Measurements from ENCODE around the gene TRIO. TPM values are rescaled to one million over a fixed set of nuclear protein-coding genes. Genes with fewer than 3 reads are reported as not detected.
A peak's percentile ranks its signal among the peaks of the same experiment; 100 is the strongest.

TRIO gene
- total RNA-seq, 1 donor from 2014 or later, result 148 TPM

- TF ChIP-seq, protein P1, sequence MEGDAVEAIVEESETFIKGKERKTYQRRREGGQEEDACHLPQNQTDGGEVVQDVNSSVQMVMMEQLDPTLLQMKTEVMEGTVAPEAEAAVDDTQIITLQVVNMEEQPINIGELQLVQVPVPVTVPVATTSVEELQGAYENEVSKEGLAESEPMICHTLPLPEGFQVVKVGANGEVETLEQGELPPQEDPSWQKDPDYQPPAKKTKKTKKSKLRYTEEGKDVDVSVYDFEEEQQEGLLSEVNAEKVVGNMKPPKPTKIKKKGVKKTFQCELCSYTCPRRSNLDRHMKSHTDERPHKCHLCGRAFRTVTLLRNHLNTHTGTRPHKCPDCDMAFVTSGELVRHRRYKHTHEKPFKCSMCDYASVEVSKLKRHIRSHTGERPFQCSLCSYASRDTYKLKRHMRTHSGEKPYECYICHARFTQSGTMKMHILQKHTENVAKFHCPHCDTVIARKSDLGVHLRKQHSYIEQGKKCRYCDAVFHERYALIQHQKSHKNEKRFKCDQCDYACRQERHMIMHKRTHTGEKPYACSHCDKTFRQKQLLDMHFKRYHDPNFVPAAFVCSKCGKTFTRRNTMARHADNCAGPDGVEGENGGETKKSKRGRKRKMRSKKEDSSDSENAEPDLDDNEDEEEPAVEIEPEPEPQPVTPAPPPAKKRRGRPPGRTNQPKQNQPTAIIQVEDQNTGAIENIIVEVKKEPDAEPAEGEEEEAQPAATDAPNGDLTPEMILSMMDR (IDR thresholded peaks at IDR 0.05), result no peak
- H3K27me3 ChIP-seq, result no peaks in the 10 kb centered on the region
- peaks cover 16% of the 10 kb centered on the region for H3K36me3 ChIP-seq
- intact Hi-C loops (cut with DNase I), result no loop called here
- no peaks in the 10 kb centered on the region for H3K4me1 ChIP-seq
- H3K9me3 ChIP-seq, result no peaks in the 10 kb centered on the region
- no peak overlapping the region for H3K4me3 ChIP-seq
- DNase-seq (no peak), ATAC-seq (no peak)
- no peak overlapping the region for H3K27ac ChIP-seq
Observed at GRCh38 chr5:14322437-14323187, 179.5 kb downstream of the TRIO start.

GRCh38 chr5:14323466-14323865, 180.3 kb downstream of the TRIO start:
- Histone ChIP-seq H3K9me3 (no peaks in the 10 kb centered on the region), H3K4me3 (no peak overlapping the region), H3K36me3 (peaks cover 13% of the 10 kb centered on the region), H3K4me1 (no peaks in the 10 kb centered on the region), H3K27me3 (no peaks in the 10 kb centered on the region), H3K27ac (no peak overlapping the region)
- TF ChIP-seq, protein P1 (IDR thresholded peaks at IDR 0.05), result no peak
- DNase-seq (no peak), ATAC-seq (no peak)
- intact Hi-C loops (cut with DNase I), result no loop called here

DNA sequence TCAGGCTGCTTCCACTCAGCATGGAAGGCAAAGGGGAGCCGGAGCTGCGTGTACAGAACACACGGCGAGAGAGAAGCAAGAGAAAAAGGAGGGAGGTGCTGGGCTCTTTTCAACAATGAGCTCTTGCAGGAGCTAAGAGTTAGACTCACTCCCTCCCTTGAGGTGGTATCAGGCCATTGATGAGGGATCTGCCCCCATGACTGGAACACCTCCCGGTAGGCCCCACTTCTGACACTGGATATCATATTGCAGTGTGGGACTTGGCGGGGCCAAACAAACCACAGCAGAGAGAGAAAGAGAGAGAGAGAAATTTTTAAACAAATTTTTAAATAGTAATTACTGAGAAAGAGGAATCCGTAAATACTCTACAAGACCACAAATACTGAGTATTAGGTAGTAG, 182.2 kb downstream of the TRIO start:
- DNase-seq, result no peak
- Histone ChIP-seq H3K9me3 (no peaks in the 10 kb centered on the region), H3K27me3 (no peaks in the 10 kb centered on the region), H3K27ac (no peak overlapping the region), H3K4me3 (no peak overlapping the region), H3K36me3 (peaks cover 13% of the 10 kb centered on the region), H3K4me1 (no peaks in the 10 kb centered on the region)
- ATAC-seq, result no peak
- TF ChIP-seq, protein P1 (IDR thresholded peaks at IDR 0.05), result no peak
- intact Hi-C loops (cut with DNase I), result no loop called here

DNA sequence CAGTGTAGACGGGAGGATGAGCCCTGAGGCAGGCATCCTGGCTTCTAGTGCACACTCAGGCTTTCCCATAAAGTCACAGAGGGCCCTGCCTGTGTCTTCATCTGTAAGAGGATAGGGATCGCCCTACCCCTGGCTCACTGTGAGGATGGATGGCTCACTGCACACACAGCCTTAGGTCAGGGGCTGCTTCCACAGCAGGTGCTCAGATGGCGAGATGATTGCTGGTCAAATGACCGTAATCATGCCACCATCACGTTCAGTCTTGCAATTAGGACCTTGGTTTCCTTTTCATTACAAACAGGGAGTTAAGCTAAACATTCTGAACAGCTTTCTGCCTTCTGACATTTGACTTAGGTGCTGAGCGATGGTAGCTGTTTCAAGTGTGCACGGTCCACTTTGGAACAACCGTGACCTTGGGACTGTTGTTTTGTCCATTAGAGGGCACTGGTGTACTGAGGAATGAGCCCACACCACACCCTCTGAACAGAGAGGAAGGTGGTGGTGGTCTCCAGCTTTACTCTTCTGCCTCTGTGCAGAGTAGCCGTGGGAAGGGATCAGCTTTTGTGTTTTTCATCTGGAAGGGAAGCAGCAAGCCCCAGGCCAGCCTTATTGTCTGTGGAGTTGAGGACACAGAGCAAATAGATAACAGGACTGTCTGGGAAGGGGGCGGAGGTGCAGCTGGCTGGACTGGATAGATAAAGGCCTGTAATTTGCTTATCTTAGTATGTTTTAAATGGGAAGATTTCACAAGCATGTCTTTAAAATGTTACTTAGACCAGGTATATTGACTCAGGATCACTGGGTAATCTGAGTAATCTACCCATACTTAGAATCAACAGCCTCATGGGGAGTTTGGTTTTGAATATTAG, 183.1 kb downstream of the TRIO start:
- Histone ChIP-seq H3K9me3 (no peaks in the 10 kb centered on the region), H3K27me3 (no peaks in the 10 kb centered on the region), H3K36me3 (peaks cover 7% of the 10 kb centered on the region), H3K4me3 (no peak overlapping the region), H3K27ac (no peak overlapping the region), H3K4me1 (no peaks in the 10 kb centered on the region)
- no peak for DNase-seq
- TF ChIP-seq, protein P1 (IDR thresholded peaks at IDR 0.05), result peak; percentile 40
- intact Hi-C loops (cut with DNase I), result no loop called here
- ATAC-seq, result peak; percentile 73

DNA sequence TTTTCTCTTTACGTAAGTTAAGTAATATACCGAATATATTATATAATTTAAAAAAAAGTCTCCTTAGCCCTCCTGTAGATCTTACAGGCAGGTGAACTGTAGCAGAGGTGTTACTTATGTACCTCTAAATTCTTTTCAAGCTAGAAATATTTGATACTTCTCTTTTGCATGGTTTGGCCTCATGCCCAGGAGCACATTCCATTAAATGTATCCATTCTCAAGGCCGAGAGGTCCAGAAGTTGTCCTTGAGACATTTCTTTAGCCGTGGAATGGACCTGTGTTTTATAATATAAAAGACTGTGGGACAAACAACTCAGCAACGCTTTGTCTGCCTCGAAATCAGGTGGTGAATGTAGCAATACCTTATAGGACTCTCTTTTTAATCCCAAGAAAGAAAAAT, 184.5 kb downstream of the TRIO start:
- Histone ChIP-seq H3K9me3 (no peaks in the 10 kb centered on the region), H3K36me3 (peaks cover 7% of the 10 kb centered on the region), H3K4me3 (no peak overlapping the region), H3K27ac (no peak overlapping the region), H3K27me3 (no peaks in the 10 kb centered on the region), H3K4me1 (no peaks in the 10 kb centered on the region)
- intact Hi-C loops (cut with DNase I), result no loop called here
- ATAC-seq, result peak; percentile 41
- no peak for DNase-seq
- TF ChIP-seq, protein P1 (IDR thresholded peaks at IDR 0.05), result no peak

Data from upper lobe of right lung (tissue), 1 donor.